ENCODE data around the gene MYOG. TPM values are rescaled to one million over a fixed set of nuclear protein-coding genes. Genes with fewer than 3 reads are reported as not detected.

The MYOG gene
- total RNA-seq (2022; extraction: Qiagen RNA extraction) = not detected in 5 replicates

DNA sequence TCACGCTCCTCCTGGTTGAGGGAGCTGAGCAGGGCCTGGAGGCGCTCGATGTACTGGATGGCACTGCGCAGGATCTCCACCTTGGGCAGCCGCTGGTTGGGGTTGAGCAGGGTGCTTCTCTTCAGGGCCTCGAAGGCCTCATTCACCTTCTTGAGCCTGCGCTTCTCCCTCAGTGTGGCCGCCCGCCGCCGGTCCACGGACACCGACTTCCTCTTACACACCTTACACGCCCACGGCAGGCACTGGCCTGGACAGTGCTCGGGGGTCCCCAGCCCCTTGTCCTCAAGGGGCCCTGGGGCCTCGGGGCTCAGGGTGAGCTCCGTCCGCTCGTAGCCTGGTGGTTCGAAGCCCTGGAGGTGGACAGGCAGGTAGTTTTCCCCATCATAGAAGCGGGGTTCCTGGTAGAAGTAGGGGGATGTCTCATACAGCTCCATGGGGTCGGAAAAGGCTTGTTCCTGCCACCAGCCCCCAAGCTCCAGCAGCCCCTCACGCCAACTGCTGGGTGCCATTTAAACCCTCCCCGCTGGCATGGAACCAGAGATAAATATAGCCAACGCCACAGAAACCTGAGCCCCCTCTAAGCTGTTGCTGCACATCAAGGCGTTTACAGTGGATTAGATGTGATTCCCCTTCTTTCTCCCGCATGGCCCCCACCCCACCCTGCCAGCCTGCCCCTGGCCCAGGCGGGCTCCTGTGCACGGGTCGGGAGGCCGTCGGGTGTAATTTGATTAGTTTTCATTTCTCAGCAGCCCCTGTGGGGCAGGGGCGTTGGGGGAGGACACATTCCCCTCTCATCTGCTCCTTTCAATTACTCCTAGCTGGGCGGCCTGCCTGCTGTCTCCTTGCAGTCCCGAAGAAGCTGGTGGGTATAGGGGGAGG is at the start of gene MYOG:
MYOG (minus strand) TSS at position 485 of the 879 bp plus-strand sequence; CDS start at position 434, 51 bp downstream.

DNA sequence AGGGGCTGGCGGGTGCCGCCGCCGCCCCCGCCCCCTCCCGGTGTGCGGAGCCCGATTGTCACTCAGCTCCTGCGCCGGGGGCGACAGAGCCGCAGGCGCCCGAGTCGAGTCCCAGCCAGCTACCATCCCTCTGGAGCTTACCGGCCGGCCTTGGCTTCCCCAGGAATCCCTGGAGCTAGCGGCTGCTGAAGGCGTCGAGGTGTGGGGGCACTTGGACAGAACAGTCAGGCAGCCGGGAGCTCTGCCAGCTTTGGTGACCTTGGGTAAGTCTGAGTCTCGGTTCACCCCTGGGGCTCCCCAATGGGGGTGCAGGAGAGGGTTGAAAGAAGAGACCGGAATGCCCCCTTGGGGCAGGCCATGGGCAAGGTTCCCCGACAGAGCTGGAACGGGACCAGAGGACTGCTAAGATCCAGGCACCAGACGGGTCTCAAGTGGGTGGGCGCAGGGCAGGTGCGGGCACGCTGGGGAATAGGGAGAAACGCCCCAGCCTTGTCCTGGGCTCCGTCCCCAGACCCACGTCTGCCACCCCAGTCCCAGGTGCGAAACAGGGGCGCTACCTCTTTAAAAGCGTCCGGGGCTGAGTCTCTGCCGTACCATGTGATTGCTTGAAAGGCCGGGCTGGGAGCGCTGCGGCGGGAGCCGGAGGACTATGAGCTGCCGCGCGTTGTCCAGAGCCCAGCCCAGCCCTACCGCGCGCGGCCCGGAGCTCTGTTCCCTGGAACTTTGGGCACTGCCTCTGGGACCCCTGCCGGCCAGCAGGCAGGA is 42.0 kb upstream of the MYOG start, which contains the start of gene ADORA1:
ADORA1 (plus strand) TSS at position 61 of the 765 bp plus-strand sequence. CDS start 1,116 bp downstream, outside the sequence.

Other genes with a start within 250 kb of the MYOG start
- gene RABIF, start 196.9 kb downstream of the MYOG start, total RNA-seq (2022; extraction: Qiagen RNA extraction) = 14.2 to 15.7 TPM (median 14.6 TPM) in 5 replicates
- 16.4 to 18.5 TPM (median 16.9 TPM) in 5 replicates for gene KLHL12, start 158.8 kb downstream of the MYOG start, total RNA-seq (2022; extraction: Qiagen RNA extraction)
- gene ADIPOR1, start 127.7 kb downstream of the MYOG start, total RNA-seq (2022; extraction: Qiagen RNA extraction) = 59.5 to 66.6 TPM (median 63.9 TPM) in 5 replicates
- gene CYB5R1, start 118.8 kb downstream of the MYOG start, total RNA-seq (2022; extraction: Qiagen RNA extraction) = 21.9 to 23.3 TPM (median 22.0 TPM) in 5 replicates
- gene TMEM183A, start 78.6 kb downstream of the MYOG start, total RNA-seq (2022; extraction: Qiagen RNA extraction) = 45.2 to 53.4 TPM (median 52.1 TPM) in 5 replicates
- 0.33 to 0.52 TPM (median 0.44 TPM) in 5 replicates for gene PPFIA4, start 59.5 kb downstream of the MYOG start, total RNA-seq (2022; extraction: Qiagen RNA extraction)
- gene ADORA1, start 41.7 kb upstream of the MYOG start, total RNA-seq (2022; extraction: Qiagen RNA extraction) = 0.85 to 1.3 TPM (median 1.1 TPM) in 5 replicates
- 0.03 TPM in 1 of 5 replicates, not detected in the others for gene MYBPH, start 89.8 kb upstream of the MYOG start, total RNA-seq (2022; extraction: Qiagen RNA extraction)
- not detected in 5 replicates for gene CHI3L1, start 100.7 kb upstream of the MYOG start, total RNA-seq (2022; extraction: Qiagen RNA extraction)
- not detected in 5 replicates for gene CHIT1, start 143.7 kb upstream of the MYOG start, total RNA-seq (2022; extraction: Qiagen RNA extraction)
- gene BTG2, start 219.5 kb upstream of the MYOG start, total RNA-seq (2022; extraction: Qiagen RNA extraction) = 10.1 to 14.5 TPM (median 14.2 TPM) in 5 replicates

All from A549 treated with CORT108297 at 1 μM for 4 hours (cell line).